ENCODE data around the gene DNER. TPM values are rescaled to one million over a fixed set of nuclear protein-coding genes. Genes with fewer than 3 reads are reported as not detected.

Gene DNER
- total RNA-seq, 2 donors from 2014 or later, result 0.27 to 3.3 TPM

DNA sequence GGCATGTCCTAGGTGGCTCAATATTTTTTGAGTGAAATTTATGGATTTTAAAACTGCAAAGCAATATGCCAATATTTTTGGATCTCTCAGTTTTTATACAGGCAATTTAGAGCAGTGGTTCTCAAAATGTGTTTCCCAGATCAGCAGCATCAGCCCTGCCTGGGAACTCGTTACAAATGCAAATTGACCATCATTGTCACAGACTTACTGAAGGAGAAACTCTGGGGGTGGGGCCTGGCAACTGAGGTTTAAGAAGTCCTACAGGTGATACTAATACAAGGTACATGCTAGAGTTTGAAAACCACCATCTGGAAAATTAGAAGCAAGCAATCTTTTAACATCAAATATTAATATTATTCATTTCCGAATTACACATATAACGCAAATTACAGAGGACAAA lies 227.7 kb downstream of the DNER start:
- no peaks in the 10 kb centered on the region for H3K36me3 ChIP-seq
- no peak for TF ChIP-seq CTCF (IDR thresholded peaks at IDR 0.05)
- no peak overlapping the region for H3K4me3 ChIP-seq
- peaks cover 0 to 7% of the 10 kb centered on the region in 2 donors for H3K4me1 ChIP-seq (ENCODE audit: control insufficient read depth in 1 of 2, low read depth in 2 of 2)
- no peaks in the 10 kb centered on the region for H3K27me3 ChIP-seq (replicated peaks; ENCODE audit: insufficient read depth)
- ATAC-seq (ENCODE audit: insufficient number of reproducible peaks, low FRiP score, low read depth) (no peak), DNase-seq (ENCODE audit: low spot score) (no peak)
- H3K27ac ChIP-seq, result no peak overlapping the region
- no peaks in the 10 kb centered on the region for H3K9me3 ChIP-seq

DNA sequence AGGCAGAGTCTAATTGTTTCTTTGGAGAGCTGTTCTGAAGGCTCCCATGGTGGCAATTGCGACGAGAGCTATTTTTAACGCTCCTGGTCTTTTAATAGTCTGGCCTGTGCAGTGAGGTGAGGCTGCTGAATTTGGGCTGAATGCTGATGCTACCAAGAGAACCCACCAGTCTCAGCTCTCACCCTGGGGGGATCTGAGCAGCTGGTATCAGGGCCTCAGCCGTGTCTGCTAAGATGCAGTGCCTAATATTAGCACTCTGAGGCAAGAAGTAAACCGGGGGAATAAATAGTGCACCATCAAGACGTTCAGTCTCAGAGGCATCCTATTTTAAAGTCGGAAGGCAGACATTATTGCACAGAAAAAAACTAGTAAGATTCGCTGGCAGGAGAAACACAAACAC lies 228.5 kb downstream of the DNER start:
- H3K4me1 ChIP-seq (ENCODE audit: control insufficient read depth in 1 of 2, low read depth in 2 of 2), result peaks cover 0 to 7% of the 10 kb centered on the region in 2 donors
- no peak for TF ChIP-seq CTCF (IDR thresholded peaks at IDR 0.05)
- DNase-seq (ENCODE audit: low spot score) (no peak), ATAC-seq (ENCODE audit: insufficient number of reproducible peaks, low FRiP score, low read depth) (no peak)
- no peaks in the 10 kb centered on the region for H3K9me3 ChIP-seq
- no peak overlapping the region for H3K4me3 ChIP-seq
- H3K27me3 ChIP-seq (replicated peaks; ENCODE audit: insufficient read depth), result no peaks in the 10 kb centered on the region
- peak overlapping the region in 1 of 2 donors; percentile 17 for H3K27ac ChIP-seq
- H3K36me3 ChIP-seq, result no peaks in the 10 kb centered on the region

GRCh38 chr2:229477269-229477755 lies 237.0 kb downstream of the DNER start:
- no peak overlapping the region for H3K27ac ChIP-seq
- TF ChIP-seq CTCF (IDR thresholded peaks at IDR 0.05), result no peak
- DNase-seq (ENCODE audit: low spot score) (no peak), ATAC-seq (ENCODE audit: insufficient number of reproducible peaks, low FRiP score, low read depth) (no peak)
- no peak overlapping the region for H3K4me3 ChIP-seq
- H3K36me3 ChIP-seq, result no peaks in the 10 kb centered on the region
- no peaks in the 10 kb centered on the region for H3K9me3 ChIP-seq
- H3K27me3 ChIP-seq (replicated peaks; ENCODE audit: insufficient read depth), result no peaks in the 10 kb centered on the region
- H3K4me1 ChIP-seq (ENCODE audit: control insufficient read depth in 1 of 2, low read depth in 2 of 2), result no peaks in the 10 kb centered on the region

GRCh38 chr2:229475778-229476177 lies 238.6 kb downstream of the DNER start:
- ATAC-seq (ENCODE audit: insufficient number of reproducible peaks, low FRiP score, low read depth) (no peak), DNase-seq (ENCODE audit: low spot score) (no peak)
- no peak for TF ChIP-seq CTCF (IDR thresholded peaks at IDR 0.05)
- Histone ChIP-seq H3K9me3 (no peaks in the 10 kb centered on the region), H3K27ac (no peak overlapping the region), H3K4me1 (ENCODE audit: control insufficient read depth in 1 of 2, low read depth in 2 of 2) (no peaks in the 10 kb centered on the region), H3K36me3 (no peaks in the 10 kb centered on the region), H3K4me3 (no peak overlapping the region), H3K27me3 (replicated peaks; ENCODE audit: insufficient read depth) (no peaks in the 10 kb centered on the region)

GRCh38 chr2:229474125-229474524 lies 240.2 kb downstream of the DNER start:
- Histone ChIP-seq H3K27me3 (replicated peaks; ENCODE audit: insufficient read depth) (no peaks in the 10 kb centered on the region), H3K27ac (no peak overlapping the region), H3K36me3 (no peaks in the 10 kb centered on the region), H3K4me1 (ENCODE audit: control insufficient read depth in 1 of 2, low read depth in 2 of 2) (no peaks in the 10 kb centered on the region), H3K9me3 (no peaks in the 10 kb centered on the region), H3K4me3 (no peak overlapping the region)
- ATAC-seq (ENCODE audit: insufficient number of reproducible peaks, low FRiP score, low read depth) (no peak), DNase-seq (ENCODE audit: low spot score) (no peak)
- TF ChIP-seq CTCF (IDR thresholded peaks at IDR 0.05), result no peak
